Astrocyte of the spinal cord (primary cell): ENCODE results near the gene NDUFC1.

Experiments
- DNase-seq: peaks from one replicate; pipeline ENCODE4 v3.0.0; 2011; ENCODE audit warnings: low read depth, low spot score
- H3K4me3 ChIP-seq: 2 replicates; pipeline ENCODE4 v1.5.1; 2011; ENCODE audit warnings: low read depth, mild to moderate bottlenecking, low read length, moderate library complexity
- CTCF ChIP-seq: IDR thresholded peaks from 2 replicates; pipeline ENCODE4 v1.5.1; 2012; ENCODE audit warnings: low read depth, mild to moderate bottlenecking, low read length, inconsistent platforms
- in situ Hi-C: cut with HindIII; loops from 2 replicates; pipeline ENCODE4 v1.10.0; 2017; ENCODE audit warnings: low sequenced_read_pairs

NDUFC1 gene

DNA sequence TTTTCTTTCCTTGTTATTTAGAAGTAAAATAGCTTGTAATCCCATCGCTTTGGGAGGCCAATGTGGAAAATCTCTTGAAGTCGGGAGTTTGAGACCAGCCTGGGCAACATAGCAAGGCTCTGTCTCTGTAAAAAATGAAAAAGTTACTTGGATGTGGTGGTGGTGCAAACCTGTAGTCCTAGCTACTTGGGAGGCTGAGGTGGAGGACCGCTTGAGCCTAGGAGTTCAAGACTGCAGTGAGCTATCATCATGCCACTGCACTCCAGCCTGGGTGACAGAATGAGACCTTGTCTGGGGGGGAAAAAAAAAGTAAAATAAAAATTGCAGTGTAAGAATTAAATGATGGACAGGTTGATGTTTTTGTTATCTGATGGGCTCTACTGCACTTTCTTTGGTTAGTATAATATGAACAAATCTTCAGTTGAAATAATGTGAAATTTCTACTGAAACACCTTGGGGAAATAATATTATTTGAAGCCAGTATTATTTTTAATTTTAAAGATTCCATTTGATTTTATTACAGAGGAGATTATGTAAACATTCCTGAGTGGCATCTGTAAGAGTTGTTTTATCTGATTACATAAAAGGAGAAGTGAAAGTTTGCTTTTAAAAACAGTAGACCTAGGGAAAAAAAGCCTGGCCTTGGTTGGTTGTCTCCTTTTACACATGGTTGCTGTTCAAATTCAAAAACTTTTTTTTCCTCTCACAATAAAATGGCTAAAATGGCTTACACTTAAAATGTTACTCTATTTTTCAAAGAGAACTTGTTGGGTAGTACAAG, 10.5 kb upstream of the NDUFC1 start:
- DNase-seq = no peak
- TF ChIP-seq CTCF = no peak
- H3K4me3 ChIP-seq = no peak overlapping the region
- in situ Hi-C loops = no loop called here

- in situ Hi-C loops = no loop called here
- DNase-seq = no peak
- H3K4me3 ChIP-seq = no peak overlapping the region
- no peak for TF ChIP-seq CTCF
These were observed 9.6 kb upstream of the NDUFC1 start for GRCh38 chr4:139311909-139312308.

DNA sequence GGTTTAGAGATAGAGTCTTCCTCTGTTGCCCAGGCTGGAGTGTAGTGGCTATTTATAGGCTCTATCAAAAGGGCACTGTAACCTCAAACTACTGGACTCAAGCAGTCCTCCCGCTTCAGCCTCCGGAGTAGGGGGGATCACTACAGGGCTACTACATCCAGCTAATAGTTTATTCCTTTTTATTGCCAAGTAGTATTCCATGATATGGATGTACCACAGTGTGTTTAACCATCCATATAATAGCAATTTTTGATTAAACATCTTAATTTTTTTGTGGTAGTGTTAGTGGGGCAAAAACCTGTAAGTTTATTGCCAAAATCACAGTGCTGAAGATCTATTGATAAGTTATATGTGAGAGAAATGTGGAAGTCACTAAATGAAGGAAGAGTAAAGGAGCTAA, 2.6 kb upstream of the NDUFC1 start:
- TF ChIP-seq CTCF = no peak
- H3K4me3 ChIP-seq = no peak overlapping the region
- DNase-seq = no peak
- in situ Hi-C loops = no loop called here

GRCh38 chr4:139301113-139301820, 1.0 kb downstream of the NDUFC1 start, which contains the start of gene NAA15:
NAA15 (plus strand) TSS chr4:139301505; CDS start chr4:139301778, 273 bp downstream.
- peak within 1 kb of the TSS; percentile 95 for H3K4me3 ChIP-seq
- DNase-seq = peak; percentile 98
- no peak for TF ChIP-seq CTCF
- in situ Hi-C loops = no loop called here

- in situ Hi-C loops = no loop called here
- no peak for TF ChIP-seq CTCF
- peak overlapping the region; percentile 95 for H3K4me3 ChIP-seq
- DNase-seq = peak; percentile 77
These were observed 1.7 kb downstream of the NDUFC1 start for GRCh38 chr4:139300431-139301112.

DNA sequence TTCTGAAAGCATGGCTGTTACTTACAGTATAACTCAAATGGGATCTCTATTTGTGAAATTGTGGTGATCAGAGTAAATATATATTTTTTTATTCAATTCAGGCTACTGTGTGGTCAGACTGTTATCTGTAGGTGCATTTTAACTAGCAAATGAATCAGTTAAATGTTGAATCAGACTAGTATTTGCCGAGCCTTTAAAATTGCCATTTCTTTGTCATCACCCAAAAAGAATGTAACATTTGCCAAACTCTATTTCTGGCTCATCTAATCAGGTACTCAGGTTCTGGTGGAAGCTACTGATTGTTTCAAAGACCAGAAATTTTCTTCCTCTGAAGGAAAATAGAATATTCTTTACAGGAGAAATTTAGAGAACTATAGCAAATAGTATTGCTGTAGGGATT, 2.7 kb downstream of the NDUFC1 start:
- H3K4me3 ChIP-seq = no peak overlapping the region
- DNase-seq = no peak
- TF ChIP-seq CTCF = no peak
- in situ Hi-C loops = no loop called here
